WI38 (cell line): ENCODE data around the gene SAMD8.
"Not testable (repeated sequence)": the region's sequence is repeated elsewhere in the genome, so short reads cannot be mapped to it uniquely, and the experiment has no call there.

Experiments used
- H3K4me3 ChIP-seq: 2 replicates; pipeline ENCODE4 v1.5.1; 2011; ENCODE audit warnings: low read depth, mild to moderate bottlenecking, control low read depth, low read length
- TF ChIP-seq, protein P1 (sequence below): IDR thresholded peaks from 2 replicates; pipeline ENCODE4 v1.5.1; 2012; ENCODE audit warnings: low read depth, mild to moderate bottlenecking, control low read depth, low read length

Gene SAMD8

GRCh38 chr10:75121322-75121721 is 9.9 kb downstream of the SAMD8 start:
- H3K4me3 ChIP-seq = no peak overlapping the region
- TF ChIP-seq, protein P1, sequence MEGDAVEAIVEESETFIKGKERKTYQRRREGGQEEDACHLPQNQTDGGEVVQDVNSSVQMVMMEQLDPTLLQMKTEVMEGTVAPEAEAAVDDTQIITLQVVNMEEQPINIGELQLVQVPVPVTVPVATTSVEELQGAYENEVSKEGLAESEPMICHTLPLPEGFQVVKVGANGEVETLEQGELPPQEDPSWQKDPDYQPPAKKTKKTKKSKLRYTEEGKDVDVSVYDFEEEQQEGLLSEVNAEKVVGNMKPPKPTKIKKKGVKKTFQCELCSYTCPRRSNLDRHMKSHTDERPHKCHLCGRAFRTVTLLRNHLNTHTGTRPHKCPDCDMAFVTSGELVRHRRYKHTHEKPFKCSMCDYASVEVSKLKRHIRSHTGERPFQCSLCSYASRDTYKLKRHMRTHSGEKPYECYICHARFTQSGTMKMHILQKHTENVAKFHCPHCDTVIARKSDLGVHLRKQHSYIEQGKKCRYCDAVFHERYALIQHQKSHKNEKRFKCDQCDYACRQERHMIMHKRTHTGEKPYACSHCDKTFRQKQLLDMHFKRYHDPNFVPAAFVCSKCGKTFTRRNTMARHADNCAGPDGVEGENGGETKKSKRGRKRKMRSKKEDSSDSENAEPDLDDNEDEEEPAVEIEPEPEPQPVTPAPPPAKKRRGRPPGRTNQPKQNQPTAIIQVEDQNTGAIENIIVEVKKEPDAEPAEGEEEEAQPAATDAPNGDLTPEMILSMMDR = no peak

DNA sequence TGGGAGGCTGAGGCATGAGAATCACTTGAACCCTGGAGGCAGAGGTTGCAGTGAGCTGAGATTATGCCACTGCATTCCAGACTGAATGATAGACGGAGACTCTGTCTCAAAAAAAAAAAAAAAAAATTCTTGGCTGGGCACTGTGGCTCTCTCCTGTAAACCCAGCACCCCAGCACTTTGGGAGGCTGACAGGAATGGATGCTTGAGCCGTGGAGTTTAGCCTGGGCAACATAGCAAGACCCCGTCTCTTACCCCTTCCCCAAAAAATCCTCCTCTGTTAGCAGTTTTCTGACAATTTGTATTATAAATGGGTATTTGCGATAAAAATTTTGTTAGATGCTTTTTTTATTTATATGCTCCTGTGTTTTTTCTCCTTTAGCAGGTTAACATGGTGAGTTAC is 11.0 kb downstream of the SAMD8 start:
- TF ChIP-seq, protein P1 = no peak
- no peak overlapping the region for H3K4me3 ChIP-seq

DNA sequence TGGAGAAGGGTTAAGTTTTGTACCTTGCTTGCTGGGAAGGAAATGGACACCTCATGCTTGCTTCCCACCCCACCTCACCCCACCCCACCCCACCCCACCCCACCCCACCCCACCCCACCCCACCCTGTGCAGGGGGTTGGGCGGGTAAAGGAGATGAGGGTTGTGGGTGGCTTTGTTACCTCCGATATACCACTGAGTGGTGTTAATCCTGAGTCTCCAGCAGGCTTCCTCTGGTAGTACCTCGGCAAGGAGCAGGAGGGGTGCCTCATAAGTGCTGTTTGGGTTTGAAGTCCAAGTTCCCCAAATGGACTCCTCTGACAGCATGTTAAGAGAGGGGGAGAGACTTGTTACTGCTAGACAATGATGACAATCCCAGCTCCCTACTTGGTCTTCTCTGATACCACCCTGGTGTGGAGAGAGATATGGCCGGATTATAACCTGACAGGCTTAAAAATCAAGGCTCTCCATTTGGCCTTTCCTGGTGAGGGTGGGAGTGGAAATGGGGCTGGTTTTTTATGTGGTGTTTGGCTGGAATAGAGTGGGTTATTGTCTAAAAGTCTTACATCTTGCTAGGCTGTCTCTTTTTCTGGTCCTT is 11.7 kb downstream of the SAMD8 start:
- TF ChIP-seq, protein P1 = no peak
- H3K4me3 ChIP-seq = no peak overlapping the region

DNA sequence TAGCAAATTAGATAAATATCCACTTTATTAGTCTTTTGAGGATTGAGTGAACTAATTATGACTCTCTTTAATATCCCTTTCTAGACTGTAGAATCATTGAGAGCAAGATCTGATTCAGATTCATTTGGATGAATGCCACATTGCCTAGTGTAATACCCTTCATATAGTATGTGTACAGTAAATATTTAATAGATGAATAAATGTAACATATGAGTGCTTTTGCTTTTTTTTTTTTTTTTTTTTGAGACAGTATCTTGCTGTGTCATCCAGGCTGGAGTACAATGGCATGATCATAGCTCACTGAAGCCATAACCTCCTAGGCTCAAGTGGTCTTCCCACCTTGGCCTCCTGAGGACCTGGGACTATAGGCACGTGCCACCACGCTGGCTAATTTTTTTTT is 14.8 kb downstream of the SAMD8 start:
- TF ChIP-seq, protein P1 = no peak
- no peak overlapping the region for H3K4me3 ChIP-seq

DNA sequence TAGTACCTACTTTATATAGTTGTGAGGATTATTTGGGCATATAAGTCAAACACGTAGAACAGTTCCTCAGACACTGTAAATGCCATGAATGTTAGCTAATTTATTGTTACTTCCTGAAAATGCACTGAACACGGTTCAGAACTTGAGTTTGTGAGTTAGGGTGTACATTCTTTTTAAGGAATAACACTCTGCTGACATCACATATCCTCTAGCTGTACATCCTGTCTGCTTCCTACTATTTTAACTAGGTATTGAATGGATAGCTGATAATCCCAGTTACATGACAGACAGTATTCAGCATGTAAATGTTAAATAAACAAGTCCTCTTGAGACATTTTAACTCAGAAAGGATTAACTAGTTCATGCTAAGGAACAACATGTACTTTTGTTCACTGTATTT is 16.0 kb downstream of the SAMD8 start:
- no peak overlapping the region for H3K4me3 ChIP-seq
- TF ChIP-seq, protein P1 = no peak

GRCh38 chr10:75128985-75129384 is 17.5 kb downstream of the SAMD8 start:
- not testable (repeated sequence) for H3K4me3 ChIP-seq

GRCh38 chr10:75129537-75129936 is 18.1 kb downstream of the SAMD8 start:
- H3K4me3 ChIP-seq = no peak overlapping the region
- TF ChIP-seq, protein P1 = no peak

DNA sequence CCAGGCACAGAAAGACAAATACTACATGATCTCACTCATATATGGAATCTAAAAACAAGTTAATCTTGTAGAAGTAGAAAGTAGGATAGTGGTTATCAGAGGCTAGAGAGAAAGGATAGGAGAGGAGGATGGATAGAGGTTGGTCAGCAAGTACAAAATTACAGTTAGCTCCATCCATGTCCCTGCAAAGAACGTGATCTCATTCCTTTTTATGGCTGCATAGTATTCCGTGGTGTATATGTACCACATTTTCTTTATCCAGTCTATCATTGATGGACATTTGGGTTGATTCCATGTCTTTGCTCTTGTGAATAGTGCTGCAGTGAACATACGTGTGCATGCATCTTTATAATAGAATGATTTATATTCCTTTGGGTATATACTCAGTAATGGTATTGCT is 22.2 kb downstream of the SAMD8 start:
- H3K4me3 ChIP-seq = not testable (repeated sequence)
